Fibroblast of the conjunctiva (primary cell): ENCODE results near the gene TSSK2.

Source experiments
- DNase-seq: peaks from one replicate; pipeline ENCODE4 v3.0.0-alpha.2; 2010; ENCODE audit warnings: low read depth

TSSK2 gene

GRCh38 chr22:19125011-19125410 is 6.1 kb upstream of the TSSK2 start:
- no peak for DNase-seq

- no peak for DNase-seq
Measured at GRCh38 chr22:19125474-19126308, 5.4 kb upstream of the TSSK2 start.

GRCh38 chr22:19126309-19127273 is 4.5 kb upstream of the TSSK2 start:
- DNase-seq: no peak

- DNase-seq: no peak
Measured at GRCh38 chr22:19127329-19128008, 3.6 kb upstream of the TSSK2 start.

GRCh38 chr22:19128009-19128401 is 3.1 kb upstream of the TSSK2 start:
- no peak for DNase-seq

GRCh38 chr22:19128946-19129727 is 2.0 kb upstream of the TSSK2 start:
- no peak for DNase-seq

- DNase-seq: no peak
Measured at GRCh38 chr22:19129871-19130270, 1.2 kb upstream of the TSSK2 start.

- no peak for DNase-seq
Measured at GRCh38 chr22:19131685-19132015, 542 bp downstream of the TSSK2 start.

- DNase-seq: no peak
Measured at GRCh38 chr22:19132153-19132552, 1.0 kb downstream of the TSSK2 start.

GRCh38 chr22:19132693-19133400 is 1.7 kb downstream of the TSSK2 start:
- DNase-seq: no peak

- DNase-seq: no peak
Measured at GRCh38 chr22:19133561-19133960, 2.5 kb downstream of the TSSK2 start.

GRCh38 chr22:19134176-19134831 is 3.2 kb downstream of the TSSK2 start:
- no peak for DNase-seq

GRCh38 chr22:19134874-19135273 is 3.8 kb downstream of the TSSK2 start:
- no peak for DNase-seq

GRCh38 chr22:19136915-19137314 is 5.8 kb downstream of the TSSK2 start:
- no peak for DNase-seq

- DNase-seq: no peak
Measured at GRCh38 chr22:19137384-19138216, 6.5 kb downstream of the TSSK2 start.

- DNase-seq: no peak
Measured at GRCh38 chr22:19138217-19139000, 7.3 kb downstream of the TSSK2 start.

GRCh38 chr22:19139001-19139356 is 7.9 kb downstream of the TSSK2 start:
- no peak for DNase-seq

GRCh38 chr22:19139974-19140373 is 8.9 kb downstream of the TSSK2 start:
- no peak for DNase-seq

- DNase-seq: no peak
Measured at GRCh38 chr22:19142394-19142793, 11.3 kb downstream of the TSSK2 start.
